ENCODE data around the gene XRCC1.
"Not testable (repeated sequence)": the region's sequence is repeated elsewhere in the genome, so short reads cannot be mapped to it uniquely, and the experiment has no call there.

The XRCC1 gene

DNA sequence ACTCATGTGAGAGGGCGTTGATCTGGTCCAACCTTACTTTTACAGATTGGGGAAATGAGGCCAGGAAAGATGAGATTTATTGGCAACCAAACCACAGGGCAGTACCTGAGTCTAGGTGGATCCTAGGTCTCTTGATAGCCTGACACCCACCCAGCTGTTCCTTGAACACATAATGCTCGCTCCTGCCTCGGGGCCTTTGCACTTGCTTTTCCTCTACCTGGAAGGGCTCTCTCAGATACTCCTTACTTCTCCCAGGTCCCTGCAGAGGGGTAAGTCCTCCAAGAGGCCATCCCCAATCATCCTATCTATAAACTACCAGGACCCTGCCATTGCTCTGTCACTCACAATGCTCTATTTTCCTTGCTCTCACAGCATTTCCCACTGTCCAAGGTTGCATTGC, 34.9 kb downstream of the XRCC1 start:
- no peak for DNase-seq

DNA sequence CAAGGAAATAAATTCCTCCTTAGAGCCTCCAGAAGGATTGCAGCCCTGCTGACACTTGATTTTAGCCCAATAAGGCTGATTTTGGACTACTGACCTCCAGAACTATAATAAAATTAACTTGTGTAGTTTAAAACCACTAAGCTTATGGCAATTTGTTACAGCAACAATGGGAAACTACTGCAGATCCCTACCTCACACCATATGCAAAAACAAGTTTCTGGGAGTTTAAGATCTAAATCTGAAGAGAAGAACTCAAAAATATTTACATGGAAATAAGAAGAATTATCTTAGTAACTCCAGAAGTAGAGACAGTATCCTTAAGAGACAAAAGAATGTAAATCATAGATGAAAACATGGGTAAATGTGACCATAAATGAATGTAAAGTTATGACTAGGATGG, 36.4 kb downstream of the XRCC1 start:
- DNase-seq = no peak

DNA sequence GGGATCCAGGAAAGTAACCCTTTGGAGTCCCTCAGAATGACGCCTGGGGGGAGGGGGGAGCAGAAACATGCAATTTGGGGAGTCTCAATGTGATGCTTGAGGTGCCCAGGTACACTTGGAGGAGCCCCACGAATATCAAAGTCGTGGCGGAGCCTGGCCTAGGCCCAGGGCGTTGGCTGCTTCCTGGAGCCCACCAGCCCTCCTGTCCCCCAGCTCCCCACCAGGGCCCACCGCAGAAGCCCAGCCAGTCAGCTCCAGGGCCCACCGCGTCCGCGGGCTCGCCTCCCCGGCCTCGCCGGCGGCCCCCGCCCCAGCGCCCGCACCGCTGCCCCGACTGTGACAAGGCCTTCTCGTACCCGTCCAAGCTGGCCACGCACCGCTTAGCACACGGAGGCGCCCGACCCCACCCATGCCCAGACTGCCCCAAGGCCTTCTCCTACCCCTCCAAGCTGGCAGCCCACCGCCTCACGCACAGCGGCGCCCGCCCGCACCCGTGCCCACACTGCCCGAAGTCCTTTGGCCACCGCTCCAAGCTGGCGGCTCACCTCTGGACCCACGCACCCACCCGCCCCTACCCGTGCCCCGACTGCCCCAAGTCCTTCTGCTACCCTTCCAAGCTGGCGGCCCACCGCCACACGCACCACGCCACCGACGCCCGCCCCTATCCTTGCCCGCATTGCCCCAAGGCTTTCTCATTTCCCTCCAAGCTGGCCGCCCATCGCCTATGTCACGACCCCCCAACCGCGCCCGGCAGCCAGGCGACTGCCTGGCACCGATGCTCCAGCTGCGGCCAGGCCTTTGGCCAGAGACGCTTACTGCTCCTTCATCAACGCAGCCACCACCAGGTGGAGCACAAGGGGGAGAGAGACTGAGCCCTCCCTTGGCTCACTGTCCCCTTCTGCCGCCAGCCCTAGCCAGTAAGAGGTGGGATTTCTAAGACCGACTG, 40.2 kb downstream of the XRCC1 start:
- DNase-seq = no peak

DNA sequence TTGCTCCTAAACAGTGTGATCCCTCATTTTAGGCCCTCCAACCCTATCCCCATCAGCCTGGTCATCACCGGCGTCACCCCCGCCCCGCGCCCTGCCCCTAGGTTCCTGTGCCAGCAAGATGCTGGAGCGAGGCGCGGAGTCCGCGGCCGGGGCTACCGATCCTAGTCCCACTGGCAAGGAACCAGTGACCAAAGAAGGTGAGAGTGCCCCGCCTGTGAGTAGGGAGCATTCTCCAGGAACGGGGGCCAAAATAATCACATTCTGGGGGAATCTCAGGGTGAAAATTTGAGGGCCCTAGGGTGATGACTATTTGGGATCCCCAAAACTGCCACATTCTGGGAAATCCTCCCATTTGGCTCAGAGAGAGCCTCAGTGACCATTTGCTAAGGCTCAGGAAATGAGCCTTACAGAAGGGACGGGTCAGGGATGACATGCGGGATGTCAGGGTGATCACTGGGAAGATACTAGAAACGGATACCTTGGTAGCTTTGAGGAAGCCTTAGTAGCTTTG, 41.0 kb downstream of the XRCC1 start:
- no peak for DNase-seq

DNA sequence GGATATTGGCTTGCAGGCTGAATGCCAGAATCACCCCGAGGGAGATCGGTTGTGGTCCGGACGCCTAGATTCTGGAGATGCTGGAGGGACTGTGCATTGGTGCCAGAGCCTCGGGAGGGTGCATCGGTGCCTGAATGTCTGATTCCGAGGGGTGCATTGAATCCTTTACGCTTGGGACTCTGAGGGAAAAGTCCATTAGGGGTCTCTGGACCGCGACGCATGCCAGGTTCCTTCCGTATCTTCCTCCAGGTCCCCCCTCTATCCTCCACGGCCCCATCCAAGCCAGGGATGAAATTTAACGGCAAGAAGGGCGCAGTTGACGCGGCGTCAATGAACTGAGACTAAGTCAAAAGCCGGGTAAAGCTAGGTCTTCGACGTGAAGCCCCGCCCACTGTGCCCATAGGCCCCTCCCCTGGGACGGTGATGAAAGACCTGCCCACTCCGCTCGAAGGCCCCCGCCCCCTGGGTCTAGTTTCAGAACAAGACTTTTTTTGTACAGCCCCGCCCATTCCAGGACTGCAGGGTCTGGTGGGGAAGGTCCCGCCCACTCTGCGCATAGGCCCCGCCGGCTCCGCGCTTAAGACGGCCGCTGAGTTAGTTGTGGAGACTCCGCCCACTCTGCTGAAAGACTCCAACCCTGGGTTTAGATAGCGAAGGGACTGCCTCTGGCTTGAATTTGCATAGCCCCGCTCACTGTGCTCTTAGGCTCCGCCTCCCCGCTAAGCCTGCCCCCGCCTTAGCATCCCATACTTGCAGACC, 41.6 kb downstream of the XRCC1 start:
- DNase-seq = peak; percentile 82

DNA sequence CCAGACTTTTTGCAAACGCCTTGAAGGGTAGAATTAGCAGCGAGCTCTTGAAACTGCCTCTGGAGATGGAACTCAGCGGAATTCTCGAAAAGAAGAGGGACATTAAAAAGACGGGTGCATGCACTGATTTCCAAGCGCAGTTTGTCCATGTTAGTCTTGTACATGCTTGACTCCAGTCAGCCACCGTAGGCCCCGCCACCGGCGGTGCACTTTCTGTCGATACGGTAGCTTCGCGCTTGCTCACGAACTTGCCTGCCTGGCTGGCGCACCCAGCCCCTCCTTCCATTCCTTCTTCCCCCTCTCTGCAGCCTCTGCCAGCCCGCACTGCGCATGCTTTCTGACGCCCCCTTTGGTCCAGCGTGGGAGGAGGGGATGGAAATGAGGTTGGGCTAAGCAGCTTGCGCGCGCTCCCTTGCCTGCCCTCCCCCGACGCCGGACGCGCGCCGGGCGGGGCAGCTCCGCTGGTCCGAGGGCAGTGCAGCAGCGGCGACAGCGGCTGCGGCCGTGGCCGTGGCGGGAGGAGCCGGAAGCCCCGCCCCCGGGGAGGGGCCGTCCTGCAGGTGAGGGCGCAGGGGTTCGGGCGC, 42.3 kb downstream of the XRCC1 start, which contains the start of gene ZNF575:
TSS of gene ZNF575 (plus strand) at position 227 of the 584 bp plus-strand sequence. CDS start 1,235 bp downstream, outside the sequence.
- DNase-seq = peak; percentile 86

DNA sequence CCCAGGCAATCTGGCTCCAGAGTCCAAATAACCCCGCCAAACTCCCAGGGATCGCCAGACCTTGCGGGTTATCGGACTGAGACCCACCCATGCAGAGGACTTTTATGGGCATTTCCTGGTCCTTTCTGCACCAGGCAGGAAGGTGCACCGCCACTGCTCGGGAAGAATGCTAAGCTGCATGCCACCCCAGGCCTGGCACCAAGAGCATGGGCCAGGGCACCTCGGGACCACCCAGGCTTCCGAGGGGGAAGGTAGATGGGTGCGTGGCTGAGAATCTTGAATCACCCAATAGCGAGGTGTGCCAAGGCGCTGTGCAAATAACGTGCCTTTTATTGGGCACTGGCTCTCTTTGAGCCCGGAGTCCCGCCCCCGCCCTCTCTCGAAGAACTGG, 42.8 kb downstream of the XRCC1 start:
- no peak for DNase-seq

DNA sequence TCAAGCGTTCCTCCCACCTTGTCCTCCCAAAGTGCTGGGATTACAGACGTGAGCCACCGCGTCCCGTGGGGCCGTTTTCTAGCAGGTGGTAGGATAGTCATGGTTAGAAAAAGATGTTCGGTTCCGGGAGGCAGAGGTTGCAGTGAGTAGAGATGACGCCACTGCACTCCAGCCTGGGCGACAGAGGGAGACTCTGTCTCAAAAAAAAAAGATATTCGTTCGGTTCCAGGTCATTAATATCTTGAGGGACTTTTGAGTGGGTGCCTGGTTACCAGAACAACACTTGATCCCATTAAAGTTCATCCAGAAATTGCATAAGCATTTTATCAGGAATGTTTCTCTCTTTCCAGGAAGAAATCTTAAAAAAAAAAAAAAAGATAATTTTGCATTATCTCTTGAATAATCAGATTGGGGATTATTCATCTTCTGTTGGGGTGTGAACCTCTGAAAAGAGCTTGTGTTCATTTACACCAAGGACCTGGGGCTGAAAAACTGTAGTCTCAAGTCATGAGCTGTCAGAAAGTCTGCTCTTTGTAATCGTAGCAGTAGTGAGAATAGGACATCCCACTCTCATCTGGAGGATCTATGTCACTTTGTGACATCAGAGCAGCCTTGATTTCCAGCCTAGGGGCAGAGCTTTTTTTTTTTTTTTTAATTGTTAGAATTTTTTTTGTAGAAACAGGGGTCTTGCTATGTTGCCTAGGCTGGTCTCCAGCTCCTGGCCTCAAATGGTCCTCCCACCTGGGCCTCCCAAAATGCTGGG, 47.3 kb downstream of the XRCC1 start:
- no peak for DNase-seq

DNA sequence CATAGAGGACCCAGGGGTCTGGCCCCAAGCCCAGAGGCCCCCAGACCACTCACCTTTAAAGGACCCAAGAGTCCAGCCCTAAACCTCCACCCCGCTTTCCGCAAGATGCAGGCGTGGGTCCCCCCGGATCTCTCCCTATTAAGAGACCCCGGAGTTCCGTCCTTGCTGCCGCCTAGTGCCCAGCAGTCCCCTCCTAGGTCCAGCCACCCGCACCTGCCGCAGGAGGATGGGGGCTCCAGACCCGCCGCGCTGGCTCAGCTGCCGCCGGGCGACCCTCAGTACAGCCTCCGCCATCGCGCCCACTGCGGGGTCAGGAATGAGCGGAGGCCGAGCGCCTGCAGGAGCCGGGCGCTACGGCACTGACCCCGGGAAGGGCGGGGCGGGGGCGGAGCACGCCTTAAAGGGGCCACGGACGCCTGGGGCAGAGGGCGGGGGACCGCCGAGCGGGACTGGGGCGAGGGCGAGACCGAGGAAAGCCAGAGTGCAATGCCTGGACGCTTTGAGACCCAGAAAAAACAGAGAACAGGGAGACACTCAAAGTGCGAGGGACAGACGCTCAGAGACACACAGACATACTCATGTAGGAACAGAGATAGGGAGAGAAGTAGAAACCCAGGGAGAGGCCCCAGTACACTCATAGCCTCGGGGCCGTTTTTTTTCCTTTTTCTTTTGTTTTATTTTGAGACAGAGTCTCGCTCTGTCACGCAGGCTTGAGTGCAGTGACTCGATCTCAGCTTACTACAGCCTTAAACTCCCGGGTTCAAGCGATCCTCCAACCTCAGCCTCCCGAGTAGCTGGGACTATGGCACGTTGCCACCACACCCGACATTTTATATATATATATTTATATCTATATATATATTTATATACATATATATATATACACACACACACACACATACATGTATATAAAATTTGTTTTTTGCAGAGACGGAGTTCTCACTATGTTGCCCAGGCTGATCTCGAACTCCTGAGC, 48.2 kb downstream of the XRCC1 start, which contains the start of gene ETHE1:
TSS of gene ETHE1 (minus strand) at position 318 of the 976 bp plus-strand sequence. CDS start at position 294, 24 bp downstream.
- peak; percentile 77 for DNase-seq

DNA sequence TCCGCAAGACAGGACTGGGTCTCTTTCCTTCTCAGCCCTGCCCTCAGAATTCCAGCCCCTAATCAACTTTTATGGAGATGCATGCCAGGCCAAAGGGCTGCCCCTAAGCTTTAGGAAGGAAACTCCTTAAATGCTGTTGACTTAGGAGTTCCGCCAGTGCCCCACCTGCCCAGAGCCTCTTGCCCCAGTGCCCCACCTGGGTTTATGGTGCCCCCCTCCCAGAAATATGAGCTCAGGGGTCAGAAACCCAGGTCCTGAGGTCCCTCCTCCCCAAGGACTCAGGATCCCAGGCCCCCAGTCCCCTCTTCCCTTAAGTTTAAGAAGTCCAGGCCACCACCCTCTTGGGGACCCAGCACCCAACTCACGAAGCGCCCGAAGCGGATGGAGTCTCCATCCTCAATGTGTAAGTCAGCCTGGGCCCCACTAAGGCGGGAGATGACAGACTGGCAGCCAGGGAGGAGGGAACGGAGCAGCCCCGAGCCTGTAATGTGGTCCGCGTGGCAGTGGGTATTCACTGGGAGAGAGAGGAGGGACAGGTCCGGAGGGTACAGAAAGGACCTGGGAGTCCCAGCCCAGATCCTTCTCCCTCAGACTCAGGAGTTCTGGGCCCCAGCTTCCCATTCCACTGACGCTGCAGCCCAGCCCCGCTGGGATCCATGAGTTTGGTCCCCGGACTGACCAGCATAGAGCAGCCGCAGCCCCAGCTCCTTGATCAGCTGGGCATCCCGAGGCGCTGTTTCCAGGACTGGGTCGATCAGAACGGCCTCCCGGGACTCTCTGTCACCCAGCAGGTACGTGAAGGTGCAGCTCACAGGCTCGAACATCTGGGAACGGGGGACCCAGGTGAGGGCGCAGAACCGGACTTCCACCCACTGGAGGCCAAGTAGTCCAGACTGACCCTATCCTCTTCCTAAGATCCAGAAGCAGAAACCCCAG, 49.2 kb downstream of the XRCC1 start:
- no peak for DNase-seq

DNA sequence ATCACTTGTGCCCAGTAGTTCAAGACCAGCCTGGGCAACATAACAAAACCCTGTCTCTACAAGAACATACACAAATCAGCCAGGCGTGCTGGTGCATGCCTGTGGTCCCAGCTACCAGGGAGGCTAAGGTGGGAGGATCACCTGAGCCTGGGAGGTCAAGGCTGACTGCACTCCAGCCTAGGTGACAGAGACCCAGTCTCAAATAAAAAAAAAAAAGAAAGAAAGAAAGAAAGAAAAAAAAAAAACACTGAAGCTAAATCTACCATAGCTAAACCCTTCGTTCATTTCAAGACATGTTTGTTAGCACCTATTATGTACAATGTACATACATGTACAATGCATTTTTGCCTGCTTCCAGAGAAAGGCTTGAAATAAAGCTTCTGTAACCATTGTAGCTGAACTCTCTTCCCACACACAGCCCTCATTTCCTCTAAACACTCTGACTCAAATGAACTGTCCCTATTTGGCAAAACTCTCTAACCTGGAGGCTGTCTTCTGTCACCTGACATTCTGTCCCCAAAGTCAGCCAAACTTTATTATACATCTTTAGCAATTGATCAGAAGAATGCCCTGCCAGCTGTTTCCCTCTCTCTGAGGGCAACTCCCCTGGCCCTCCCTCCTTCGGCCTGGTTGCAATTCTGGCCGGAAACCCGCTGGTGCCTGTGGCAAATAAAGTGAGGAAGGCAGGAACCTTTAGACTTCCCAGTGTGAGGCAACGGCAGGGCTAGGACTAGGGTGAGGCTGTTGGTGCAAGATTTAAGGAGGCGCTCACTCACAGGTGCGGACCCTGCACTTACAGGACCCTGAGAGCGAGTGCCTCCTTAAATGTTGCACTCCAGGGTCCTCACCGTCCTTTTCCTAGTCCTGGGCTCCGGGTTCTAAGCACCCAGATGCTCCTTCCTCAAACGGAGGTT, 50.1 kb downstream of the XRCC1 start:
- DNase-seq = no peak

DNA sequence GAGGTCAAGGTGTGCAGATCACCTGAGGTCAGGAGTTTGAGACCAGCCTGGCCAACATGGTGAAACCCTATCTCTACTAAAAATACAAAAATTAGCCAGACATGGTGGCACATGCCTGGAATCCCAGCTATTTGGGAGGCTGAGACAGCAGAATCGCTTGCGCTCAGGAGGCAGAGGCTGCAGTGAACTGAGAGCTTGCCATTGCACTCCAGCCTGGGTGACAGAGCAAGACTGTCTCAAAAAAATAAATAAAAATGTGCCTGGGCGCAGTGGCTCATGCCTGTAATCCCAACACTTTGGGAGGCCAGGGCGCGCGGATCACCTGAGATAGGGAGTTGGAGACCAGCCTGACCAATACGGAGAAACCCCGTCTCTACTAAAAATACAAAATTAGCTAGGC, 51.6 kb downstream of the XRCC1 start:
- not testable (repeated sequence) for DNase-seq

DNA sequence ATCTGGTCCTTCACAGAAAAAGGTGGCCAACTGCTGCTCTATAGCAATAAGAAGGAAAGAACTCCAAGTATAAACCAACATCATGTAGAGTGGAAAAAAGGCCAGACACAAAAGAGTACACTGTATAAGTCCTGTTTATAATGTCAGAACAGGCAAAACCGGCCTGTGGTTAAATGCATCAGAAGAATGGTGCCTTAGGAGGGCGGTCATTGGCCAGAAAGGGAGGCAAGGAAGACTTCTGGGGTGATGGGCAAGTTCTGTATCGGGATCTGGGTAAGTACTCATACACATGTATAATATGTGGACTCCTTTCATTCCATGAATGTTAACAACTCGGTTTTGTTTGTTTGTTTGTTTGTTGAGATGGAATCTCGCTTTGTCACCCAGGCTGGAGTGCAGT, 52.4 kb downstream of the XRCC1 start:
- DNase-seq = no peak

DNA sequence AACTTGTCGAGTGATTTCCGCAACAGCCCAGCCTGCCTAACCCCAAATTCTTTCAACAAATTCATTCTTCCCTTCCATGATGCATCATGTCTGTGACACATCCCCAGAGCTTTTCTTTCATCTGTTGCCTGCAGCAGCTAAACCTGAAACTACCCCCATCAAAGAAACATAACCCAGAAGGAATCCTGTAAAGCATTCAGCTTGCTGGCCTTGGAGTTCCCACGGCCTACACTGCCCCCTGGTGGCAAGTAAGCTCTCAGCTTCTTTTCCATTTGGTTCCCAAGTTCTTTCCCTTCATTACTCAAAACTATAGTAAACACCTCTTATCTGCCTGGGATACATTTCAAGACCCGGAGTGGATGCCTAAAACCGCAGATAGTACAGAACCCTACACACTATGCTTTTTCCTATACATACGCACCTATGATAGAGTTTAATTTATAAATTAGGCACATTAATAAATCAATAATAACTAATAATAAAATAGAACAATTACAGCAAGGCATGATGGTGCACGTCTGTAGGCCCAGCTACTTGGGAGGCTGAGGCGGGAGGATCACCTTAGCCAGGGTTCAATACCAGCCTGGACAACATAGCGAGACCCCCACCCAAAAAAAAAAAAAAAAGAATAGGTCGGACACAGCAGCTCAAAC, 55.8 kb downstream of the XRCC1 start:
- peak; percentile 71 for DNase-seq

DNA sequence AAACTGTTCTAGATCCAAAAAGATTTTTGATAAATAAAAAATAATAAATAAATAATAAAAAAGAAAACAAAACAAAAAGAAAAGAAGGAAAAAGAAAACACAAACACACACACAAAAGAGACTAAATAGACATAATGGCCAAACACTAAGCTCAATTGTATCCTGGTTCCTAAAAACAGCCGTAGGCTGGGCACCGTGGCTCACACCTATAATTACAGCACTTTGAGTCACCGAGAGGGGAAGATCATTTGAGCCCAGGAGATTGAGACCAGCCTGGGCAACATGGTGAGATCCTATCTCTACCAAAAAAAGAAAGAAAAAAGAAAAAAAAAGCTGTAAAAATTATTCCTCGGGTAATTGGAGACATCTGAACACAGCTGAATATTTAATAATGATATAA, 57.3 kb downstream of the XRCC1 start:
- DNase-seq = no peak

DNA sequence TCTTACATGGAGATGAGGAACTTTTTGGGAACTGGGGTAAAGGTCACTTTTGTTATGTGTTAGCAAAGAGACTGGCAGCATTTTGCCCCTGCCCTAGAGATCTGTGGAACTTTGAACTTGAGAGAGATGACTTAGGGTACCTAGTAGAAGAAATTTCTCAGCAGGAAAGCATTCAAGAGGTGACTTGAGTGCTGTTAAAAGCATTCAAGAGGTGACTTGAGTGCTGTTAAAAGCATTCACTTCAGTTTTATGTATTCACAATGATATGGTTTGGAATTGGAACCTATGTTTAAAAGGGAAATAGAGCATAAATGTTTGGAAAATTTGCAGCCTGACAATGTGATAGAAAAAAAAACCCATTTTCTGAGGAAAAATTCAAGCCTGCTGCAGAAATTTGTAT, 62.9 kb downstream of the XRCC1 start:
- DNase-seq = not testable (repeated sequence)

DNA sequence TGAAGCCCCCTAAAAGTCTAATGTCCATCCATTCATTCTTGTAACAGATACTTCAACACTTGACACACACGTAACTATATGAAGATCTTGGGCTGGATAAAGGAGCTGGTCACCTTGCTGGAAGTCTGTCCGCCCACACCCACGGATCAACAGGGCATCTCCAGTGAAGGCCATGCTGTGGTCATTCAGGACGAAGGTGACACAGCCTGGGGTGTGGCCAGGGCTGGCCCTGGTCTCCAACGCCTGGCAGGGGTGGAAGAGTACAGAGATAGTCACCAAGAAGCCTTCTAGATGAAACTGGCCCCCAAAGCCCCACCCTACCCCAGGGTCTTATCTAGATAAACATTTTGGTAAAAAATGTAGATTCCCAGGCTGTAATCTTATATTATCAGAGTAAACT, 64.0 kb downstream of the XRCC1 start:
- no peak for DNase-seq

DNA sequence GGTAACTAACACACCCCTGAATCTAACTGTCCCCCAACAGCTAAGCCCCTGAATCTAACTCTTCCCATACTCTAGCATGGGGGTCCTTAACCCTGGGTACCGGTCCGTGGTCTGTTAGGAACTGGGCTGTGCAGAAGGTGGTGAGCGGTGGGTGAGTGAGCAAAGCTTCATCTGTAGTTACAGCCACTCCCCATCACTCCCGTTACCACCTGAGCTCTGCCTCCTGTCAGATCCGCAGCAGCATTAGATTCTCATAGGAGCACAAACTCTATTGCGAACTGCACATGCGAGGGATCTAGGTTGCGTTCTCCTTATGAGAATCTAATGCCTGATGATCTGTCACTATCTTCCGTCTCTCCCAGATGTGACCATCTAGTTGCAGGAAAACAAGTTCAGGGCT, 64.6 kb downstream of the XRCC1 start:
- no peak for DNase-seq
